Astrocyte (in vitro differentiated cells and primary cell): Measurements from ENCODE around the gene NID2.

ENCODE experiments used
- CTCF ChIP-seq: IDR thresholded peaks from 2 replicates; pipeline ENCODE4 v1.5.1; 2011; ENCODE audit warnings: low read depth, mild to moderate bottlenecking, inconsistent platforms, low read length, moderate library complexity; ENCODE audit not compliant: insufficient read depth
- EZH2 ChIP-seq: IDR thresholded peaks from 2 replicates; pipeline ENCODE4 v1.6.1; 2012; ENCODE audit warnings: mild to moderate bottlenecking, low read length, inconsistent platforms; ENCODE audit not compliant: insufficient read depth

GRCh38 chr14:52089218-52089617 lies 20.4 kb upstream of the NID2 start:
- TF ChIP-seq CTCF (no peak), EZH2 (no peak)
